HepG2 (cell line): Measurements from ENCODE around the gene POMT1. TPM values are rescaled to one million over a fixed set of nuclear protein-coding genes. Genes with fewer than 3 reads are reported as not detected.

Experiments
- ARHGAP35 ChIP-seq: sonication (generic); formaldehyde crosslinking; IDR thresholded peaks from 2 replicates; pipeline ENCODE4 v1.9.0; 2022; ENCODE audit warnings: mild to moderate bottlenecking, inconsistent platforms, moderate library complexity, missing genetic modification reagents, borderline replicate concordance
- ATF4 ChIP-seq, 2 experiments: fragments of 450-650 bp in 1 of 2; sonication (generic) in 1 of 2; formaldehyde crosslinking; IDR thresholded peaks; 2 replicates each; pipeline versions ENCODE4 v1.5.0 to v1.8.0; 2020 to 2022; ENCODE audit warnings: mild to moderate bottlenecking in 1 of 2, missing genetic modification reagents in 1 of 2
- CBFB ChIP-seq: sonication (generic); formaldehyde crosslinking; IDR thresholded peaks from 2 replicates; pipeline ENCODE4 v1.4.0; 2020; ENCODE audit warnings: missing genetic modification reagents
- CCAR2 ChIP-seq: fragments of 200-400 bp; formaldehyde crosslinking; optimal IDR thresholded peaks from 2 replicates; pipeline ENCODE3; 2018; ENCODE audit warnings: low read depth, mild to moderate bottlenecking, low read length, moderate library complexity
- ELF3 ChIP-seq: IDR thresholded peaks from 2 replicates; pipeline ENCODE4 v1.6.1; 2016; ENCODE audit warnings: missing genetic modification reagents, missing compliant biosample characterization
- GATA4 ChIP-seq: sonication (generic); IDR thresholded peaks from 2 replicates; pipeline ENCODE4 v1.6.1; 2016; ENCODE audit warnings: antibody characterized with exemption, low read depth, borderline replicate concordance
- GPN1 ChIP-seq: sonication (generic); formaldehyde crosslinking; IDR thresholded peaks from 2 replicates; pipeline ENCODE4 v1.5.1; 2020; ENCODE audit warnings: missing genetic modification reagents, borderline replicate concordance
- HDAC1 ChIP-seq: sonication (generic); formaldehyde crosslinking; IDR thresholded peaks from 2 replicates; pipeline ENCODE4 v1.5.1; 2020; ENCODE audit warnings: mild to moderate bottlenecking, missing genetic modification reagents
- ISX ChIP-seq: sonication (generic); formaldehyde crosslinking; conservative IDR thresholded peaks from 2 replicates; pipeline ENCODE4 v1.5.0; 2020; ENCODE audit warnings: missing genetic modification reagents
- KLF11 ChIP-seq: IDR thresholded peaks from 2 replicates; pipeline ENCODE4 v1.6.1; 2016; ENCODE audit warnings: missing compliant biosample characterization
- KLF13 ChIP-seq: sonication (generic); formaldehyde crosslinking; IDR thresholded peaks from 2 replicates; pipeline ENCODE4 v1.4.0; 2020; ENCODE audit warnings: mild to moderate bottlenecking, missing genetic modification reagents
- KLF6 ChIP-seq: IDR thresholded peaks from 2 replicates; pipeline ENCODE4 v1.8.0; 2016; ENCODE audit warnings: missing biosample characterization, missing genetic modification reagents
- NCOA2 ChIP-seq: sonication (generic); formaldehyde crosslinking; IDR thresholded peaks from 2 replicates; pipeline ENCODE4 v1.8.0; 2022; ENCODE audit warnings: inconsistent platforms
- NFE2L1 ChIP-seq: sonication (generic); formaldehyde crosslinking; IDR thresholded peaks from 2 replicates; pipeline ENCODE4 v1.4.0; 2020; ENCODE audit warnings: missing genetic modification reagents, mild to moderate bottlenecking, borderline replicate concordance
- NPAS2 ChIP-seq: sonication (generic); formaldehyde crosslinking; IDR thresholded peaks from 2 replicates; pipeline ENCODE4 v1.8.0; 2022; ENCODE audit warnings: mild to moderate bottlenecking, missing genetic modification reagents, borderline replicate concordance
- PAF1 ChIP-seq: IDR thresholded peaks from 2 replicates; pipeline ENCODE4 v1.6.1; 2016; ENCODE audit warnings: missing genetic modification reagents, missing compliant biosample characterization
- PAWR ChIP-seq: sonication (generic); formaldehyde crosslinking; IDR thresholded peaks from 2 replicates; pipeline ENCODE4 v1.4.0; 2020; ENCODE audit warnings: missing genetic modification reagents, mild to moderate bottlenecking, borderline replicate concordance
- POLR2A ChIP-seq, 2 experiments: IDR thresholded peaks; 2 replicates each; pipeline ENCODE4 v1.6.1; 2011; ENCODE audit warnings: low read depth in 2 of 2, low read length in 2 of 2, mild to moderate bottlenecking in 1 of 2, moderate library complexity in 1 of 2; ENCODE audit not compliant: insufficient read depth in 1 of 2
- POLR2AphosphoS2 ChIP-seq: IDR thresholded peaks from 2 replicates; pipeline ENCODE4 v1.6.1; 2011; ENCODE audit warnings: low read depth, low read length, improper control_type of control experiment
- PTBP1 ChIP-seq: fragments of 200-400 bp; formaldehyde crosslinking; IDR thresholded peaks from 2 replicates; pipeline ENCODE4 v1.6.1; 2018; ENCODE audit warnings: low read length, low read depth; ENCODE audit not compliant: poor library complexity, severe bottlenecking
- SAFB2 ChIP-seq: sonication (generic); formaldehyde crosslinking; IDR thresholded peaks from 2 replicates; pipeline ENCODE4 v1.5.1; 2020; ENCODE audit warnings: missing genetic modification reagents, low read depth, mild to moderate bottlenecking, borderline replicate concordance
- SOX6 ChIP-seq, 2 experiments: fragments of 450-650 bp in 1 of 2; sonication (generic) in 1 of 2; formaldehyde crosslinking in 1 of 2; IDR thresholded peaks; 2 replicates each; pipeline versions ENCODE4 v1.4.0 to v1.6.1; 2017 to 2020; ENCODE audit warnings: antibody characterized with exemption in 1 of 2, mild to moderate bottlenecking in 1 of 2, missing genetic modification reagents in 1 of 2
- THAP11 ChIP-seq: IDR thresholded peaks from 2 replicates; pipeline ENCODE4 v1.6.1; 2016; ENCODE audit warnings: missing biosample characterization, missing genetic modification reagents
- TSC22D2 ChIP-seq: sonication (generic); formaldehyde crosslinking; IDR thresholded peaks from 2 replicates; pipeline ENCODE4 v1.5.1; 2020; ENCODE audit warnings: missing genetic modification reagents, mild to moderate bottlenecking, borderline replicate concordance
- ZNF274 ChIP-seq: sonication (generic); formaldehyde crosslinking; IDR thresholded peaks from 2 replicates; pipeline ENCODE4 v1.5.1; 2020; ENCODE audit warnings: mild to moderate bottlenecking, missing genetic modification reagents
- ZNF629 ChIP-seq: sonication (generic); formaldehyde crosslinking; conservative IDR thresholded peaks from 2 replicates; pipeline ENCODE4 v1.5.0; 2020; ENCODE audit warnings: missing genetic modification reagents
- polyA plus RNA-seq, 8 experiments: library from polyadenylated mRNA; depleted of rRNA in 3 of 8; stranded (reverse) in 7 of 8; unstranded in 1 of 8; fragments of >200 nt; fragmentation: Illumina TruSeq in 4 of 8; extraction: Trizol in 4 of 8; gene quantifications; 2 replicates each; pipeline versions ENCODE4 v1.2.1 to v1.2.3, GENCODE V29; 2011 to 2016; ENCODE audit warnings: low read depth in 4 of 8, missing spikeins in 1 of 8, mixed read lengths in 1 of 8; ENCODE audit not compliant: insufficient read depth in 1 of 8
- total RNA-seq, 5 experiments: library from RNA; depleted of rRNA; stranded (reverse); fragments of >200 nt; fragmentation: Illumina TruSeq; extraction: Trizol; gene quantifications; 2 replicates each; pipeline ENCODE4 v1.2.3, GENCODE V29; 2016; ENCODE audit warnings: low read depth in 1 of 5
- TF ChIP-seq, protein P1 (sequence below): sonication (generic); formaldehyde crosslinking; IDR thresholded peaks from 2 replicates; pipeline ENCODE4 v1.4.0; 2020; ENCODE audit warnings: mild to moderate bottlenecking, missing genetic modification reagents, borderline replicate concordance
- TF ChIP-seq, protein P2 (sequence below): sonication (generic); formaldehyde crosslinking; IDR thresholded peaks from 2 replicates; pipeline ENCODE4 v1.4.0; 2020; ENCODE audit warnings: missing genetic modification reagents

POMT1 gene
- total and polyA plus RNA-seq, 2 of the 13 experiments (the other 11 are each of a cell fraction or from before 2014, with no cell fraction given): 21.6 to 22.7 TPM

- TF ChIP-seq, protein P1, sequence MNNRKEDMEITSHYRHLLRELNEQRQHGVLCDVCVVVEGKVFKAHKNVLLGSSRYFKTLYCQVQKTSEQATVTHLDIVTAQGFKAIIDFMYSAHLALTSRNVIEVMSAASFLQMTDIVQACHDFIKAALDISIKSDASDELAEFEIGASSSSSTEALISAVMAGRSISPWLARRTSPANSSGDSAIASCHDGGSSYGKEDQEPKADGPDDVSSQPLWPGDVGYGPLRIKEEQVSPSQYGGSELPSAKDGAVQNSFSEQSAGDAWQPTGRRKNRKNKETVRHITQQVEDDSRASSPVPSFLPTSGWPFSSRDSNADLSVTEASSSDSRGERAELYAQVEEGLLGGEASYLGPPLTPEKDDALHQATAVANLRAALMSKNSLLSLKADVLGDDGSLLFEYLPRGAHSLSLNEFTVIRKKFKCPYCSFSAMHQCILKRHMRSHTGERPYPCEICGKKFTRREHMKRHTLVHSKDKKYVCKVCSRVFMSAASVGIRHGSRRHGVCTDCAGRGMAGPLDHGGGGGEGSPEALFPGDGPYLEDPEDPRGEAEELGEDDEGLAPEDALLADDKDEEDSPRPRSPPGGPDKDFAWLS: no peak
- TF ChIP-seq GPN1 (peak; percentile 66; the same call in 1 of the 2 replicates), CBFB (no peak; the same call in 1 of the 2 replicates), ZNF629 (no peak; the same call in 1 of the 2 replicates), NCOA2 (peak; percentile 41), CCAR2 (no peak), PAF1 (CRISPR knock-in tag) (0 out of 2 replicates have a peak, but pooled peaks have one; percentile 11), TSC22D2 (CRISPR knock-in tag) (no peak), ISX (no peak), HDAC1 (CRISPR knock-in tag) (peak; percentile 92), SOX6 (IDR thresholded peaks at IDR 0.05) (no peak), SOX6 (CRISPR knock-in tag; IDR thresholded peaks at IDR 0.05) (peak; percentile 40), GATA4 (0 out of 2 replicates have a peak, but pooled peaks have one; percentile 21), SAFB2 (CRISPR knock-in tag) (peak; percentile 25; the same call in 1 of the 2 replicates), ZNF274 (no peak), POLR2AphosphoS2 (peak; percentile 95), THAP11 (CRISPR knock-in tag) (peak; percentile 89), KLF13 (peak; percentile 77; the same call in 1 of the 2 replicates), KLF6 (no peak), NFE2L1 (no peak; the same call in 1 of the 2 replicates), ARHGAP35 (CRISPR knock-in tag) (peak; percentile 70; the same call in 1 of the 2 replicates), NPAS2 (CRISPR knock-in tag) (no peak), ATF4 (CRISPR knock-in tag; IDR thresholded peaks at IDR 0.05) (peak in 1 of 2 experiments; percentile 34; a peak in 1 of 4 replicates), POLR2A (IDR thresholded peaks at IDR 0.05; ENCODE audit: insufficient read depth in 1 of 2, low read depth in 2 of 2, low read length in 2 of 2) (peak; percentile 34 to 88; a peak in 2 of 4 replicates), PAWR (no peak), KLF11 (CRISPR knock-in tag) (no peak), ELF3 (peak; percentile 37; the same call in 1 of the 2 replicates), PTBP1 (no peak)
- TF ChIP-seq, protein P2, sequence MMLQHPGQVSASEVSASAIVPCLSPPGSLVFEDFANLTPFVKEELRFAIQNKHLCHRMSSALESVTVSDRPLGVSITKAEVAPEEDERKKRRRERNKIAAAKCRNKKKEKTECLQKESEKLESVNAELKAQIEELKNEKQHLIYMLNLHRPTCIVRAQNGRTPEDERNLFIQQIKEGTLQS: 0 out of 2 replicates have a peak, but pooled peaks have one; percentile 8
Measured at GRCh38 chr9:131502781-131503625, at the start of gene POMT1 (continued).
